Spleen (tissue), 11 donors: ENCODE results near the gene LRRC26. TPM values are rescaled to one million over a fixed set of nuclear protein-coding genes. Genes with fewer than 3 reads are reported as not detected.

ENCODE experiments used
- DNase-seq: peaks from one replicate; pipeline ENCODE4 v3.0.0-alpha.2; 2020
- H3K27ac ChIP-seq, 8 donors: fragments of 200-600 bp; sonication (generic) in 7 of 8; 1 replicate in 4 of 8; 2 replicates in 4 of 8; pipeline versions ENCODE4 v1.5.0 to v1.8.0; 2016 to 2021; ENCODE audit warnings: inconsistent platforms in 4 of 8, mild to moderate bottlenecking in 4 of 8, moderate library complexity in 1 of 8
- H3K27me3 ChIP-seq, 7 donors: fragments of 200-600 bp; sonication (generic) in 6 of 7; replicated peaks in 1 of 7; 1 replicate in 4 of 7; 2 replicates in 3 of 7; pipeline versions ENCODE4 v1.5.0 to v1.8.0; 2016 to 2021; ENCODE audit warnings: inconsistent platforms in 3 of 7, mild to moderate bottlenecking in 1 of 7
- H3K36me3 ChIP-seq, 6 donors: fragments of 200-600 bp; sonication (generic) in 5 of 6; 1 replicate in 4 of 6; 2 replicates in 2 of 6; pipeline versions ENCODE4 v1.5.0 to v1.8.0; 2016 to 2021; ENCODE audit warnings: inconsistent platforms in 2 of 6
- H3K4me1 ChIP-seq, 6 donors: fragments of 200-600 bp; sonication (generic) in 5 of 6; 1 replicate in 3 of 6; 2 replicates in 3 of 6; pipeline versions ENCODE4 v1.5.0 to v1.8.0; 2016 to 2021; ENCODE audit warnings: inconsistent platforms in 3 of 6
- H3K4me3 ChIP-seq, 8 donors: fragments of 200-600 bp; sonication (generic) in 7 of 8; 1 replicate in 4 of 8; 2 replicates in 4 of 8; pipeline versions ENCODE4 v1.5.0 to v1.8.0; 2016 to 2021; ENCODE audit warnings: inconsistent platforms in 4 of 8, mild to moderate bottlenecking in 4 of 8, moderate library complexity in 2 of 8
- H3K9me3 ChIP-seq, 8 donors: fragments of 200-600 bp; sonication (generic) in 7 of 8; 1 replicate in 4 of 8; 2 replicates in 4 of 8; pipeline versions ENCODE4 v1.5.0 to v1.8.0; 2016 to 2021; ENCODE audit warnings: inconsistent platforms in 4 of 8
- POLR2A ChIP-seq, 3 donors: fragments of 450-650 bp; IDR thresholded peaks; one replicate each; pipeline ENCODE4 v1.5.1; 2017; ENCODE audit warnings: antibody characterized with exemption in 3 of 3, mild to moderate bottlenecking in 1 of 3
- POLR2AphosphoS5 ChIP-seq, 3 donors: sonication (generic); formaldehyde crosslinking; IDR thresholded peaks; one replicate each; pipeline ENCODE4 v1.5.1; 2017; ENCODE audit warnings: antibody characterized with exemption in 3 of 3
- WGBS, 5 donors: extraction: QIAGEN DNeasy Blood & Tissue Kit in 3 of 5; methylation state at CpG; one replicate each; pipeline versions ENCODE4 v1.1.5 to v1.1.7; 2013 to 2018; 5-methylcytosine and 5-hydroxymethylcytosine counted together
- intact Hi-C: fragments of 100-400 bp; cut with DNase I; formaldehyde crosslinking; loops from one replicate; pipeline ENCODE4 v1.15.0; 2023; ENCODE audit warnings: low total_unique reads
- polyA plus RNA-seq, 3 donors: library from polyadenylated mRNA; stranded (reverse); fragments of 200-250 nt; gene quantifications; one replicate each; pipeline ENCODE4 v1.2.1, GENCODE V29; 2013
- total RNA-seq, 7 donors: library from RNA; depleted of rRNA in 3 of 7; stranded (reverse); fragments of >200 nt in 3 of 7; fragmentation: NEBNext Ultra II Directional in 4 of 7; extraction: Animal tissue kit (Norgen Biotek cat#: 25700) in 4 of 7; gene quantifications; one replicate each; pipeline versions ENCODE4 v1.1.0 to v1.2.1, GENCODE V29; 2016 to 2021
- TF ChIP-seq, protein P1 (sequence below), 11 experiments: fragments of 200-600 bp in 7 of 11; fragments of 450-650 bp in 4 of 11; sonication (generic) in 4 of 11; IDR thresholded peaks in 8 of 11; conservative IDR thresholded peaks in 3 of 11; 1 replicate in 7 of 11; 2 replicates in 4 of 11; pipeline versions ENCODE4 v1.4.0 to v1.8.0; 2016 to 2021; ENCODE audit warnings: antibody characterized with exemption in 11 of 11, inconsistent platforms in 4 of 11, mild to moderate bottlenecking in 1 of 11
- donor health status: healthy with polysubstance abuse.
- donor health status: DM: no; HTN: no; CAD: no; lungs with moderate emphysema.
- donor health status: DM: no; HTN: no; CAD: no.
- donor health status: Bipolar disorder and iron deficiency.
- donor health status: healthy.
- donor health status: DM: no; HTN: no; CAD: no.
- donor health status: DM: yes; HTN: yes; CAD: no.

LRRC26 gene
- total and polyA plus RNA-seq, 10 donors = 0.06 to 0.60 (median 0.28) TPM; not detected in 7

DNA sequence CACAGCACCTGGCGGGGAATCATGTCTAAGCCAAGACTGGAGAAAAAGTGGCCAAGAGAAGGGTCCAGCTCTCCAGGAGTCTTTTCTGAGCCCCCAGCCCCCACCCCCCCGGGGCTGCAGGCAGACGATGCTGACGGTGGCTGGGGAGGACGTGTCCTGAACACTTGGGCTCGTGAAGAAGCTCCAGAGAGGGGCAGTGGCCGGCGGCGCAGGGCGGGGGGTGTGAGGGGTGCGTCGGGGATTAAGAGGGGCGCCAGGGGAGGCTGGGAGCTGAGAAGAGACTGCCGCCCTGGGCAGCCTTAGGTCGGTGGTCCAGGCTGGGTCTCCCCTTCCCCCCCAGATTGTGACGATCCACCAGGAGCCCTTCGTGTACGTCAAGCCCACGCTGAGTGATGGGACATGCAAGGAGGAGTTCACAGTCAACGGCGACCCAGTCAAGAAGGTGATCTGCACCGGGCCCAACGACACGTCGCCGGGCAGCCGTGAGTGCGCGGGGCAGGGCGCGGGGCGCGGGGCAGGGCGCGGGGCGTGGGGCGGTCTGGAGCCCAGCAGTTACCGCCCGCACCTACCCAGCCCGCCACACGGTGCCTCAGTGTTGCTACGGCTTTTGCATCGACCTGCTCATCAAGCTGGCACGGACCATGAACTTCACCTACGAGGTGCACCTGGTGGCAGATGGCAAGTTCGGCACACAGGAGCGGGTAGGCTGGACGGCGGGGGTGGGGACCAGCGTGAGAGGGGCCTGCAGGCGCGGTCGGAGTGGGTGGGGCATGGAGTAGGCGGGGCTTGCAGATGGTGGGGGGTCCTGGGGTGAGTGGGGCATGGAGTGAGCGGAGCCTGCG, 8.9 kb downstream of the LRRC26 start:
- peaks cover 8 to 100% (median 100%) of the 10 kb centered on the region in 7 donors for H3K27me3 ChIP-seq
- intact Hi-C loops = no loop called here
- peaks cover 5 to 51% (median 27%) of the 10 kb centered on the region in 6 donors for H3K4me1 ChIP-seq
- H3K4me3 ChIP-seq = no peak overlapping the region
- no peak for DNase-seq
- H3K36me3 ChIP-seq = no peaks in the 10 kb centered on the region
- TF ChIP-seq POLR2A (IDR thresholded peaks at IDR 0.05) = no peak
- TF ChIP-seq, protein P1, sequence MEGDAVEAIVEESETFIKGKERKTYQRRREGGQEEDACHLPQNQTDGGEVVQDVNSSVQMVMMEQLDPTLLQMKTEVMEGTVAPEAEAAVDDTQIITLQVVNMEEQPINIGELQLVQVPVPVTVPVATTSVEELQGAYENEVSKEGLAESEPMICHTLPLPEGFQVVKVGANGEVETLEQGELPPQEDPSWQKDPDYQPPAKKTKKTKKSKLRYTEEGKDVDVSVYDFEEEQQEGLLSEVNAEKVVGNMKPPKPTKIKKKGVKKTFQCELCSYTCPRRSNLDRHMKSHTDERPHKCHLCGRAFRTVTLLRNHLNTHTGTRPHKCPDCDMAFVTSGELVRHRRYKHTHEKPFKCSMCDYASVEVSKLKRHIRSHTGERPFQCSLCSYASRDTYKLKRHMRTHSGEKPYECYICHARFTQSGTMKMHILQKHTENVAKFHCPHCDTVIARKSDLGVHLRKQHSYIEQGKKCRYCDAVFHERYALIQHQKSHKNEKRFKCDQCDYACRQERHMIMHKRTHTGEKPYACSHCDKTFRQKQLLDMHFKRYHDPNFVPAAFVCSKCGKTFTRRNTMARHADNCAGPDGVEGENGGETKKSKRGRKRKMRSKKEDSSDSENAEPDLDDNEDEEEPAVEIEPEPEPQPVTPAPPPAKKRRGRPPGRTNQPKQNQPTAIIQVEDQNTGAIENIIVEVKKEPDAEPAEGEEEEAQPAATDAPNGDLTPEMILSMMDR (IDR thresholded peaks at IDR 0.05 in 8 of 11, conservative IDR thresholded peaks at IDR 0.05 in 3 of 11) = no peak
- no peak for TF ChIP-seq POLR2AphosphoS5 (IDR thresholded peaks at IDR 0.05)
- no peaks in the 10 kb centered on the region for H3K9me3 ChIP-seq
- no peak overlapping the region for H3K27ac ChIP-seq
- WGBS, 5 donors = 30 to 43% (median 34%) methylated on average over 22 to 56 of the region's 56 CpGs

DNA sequence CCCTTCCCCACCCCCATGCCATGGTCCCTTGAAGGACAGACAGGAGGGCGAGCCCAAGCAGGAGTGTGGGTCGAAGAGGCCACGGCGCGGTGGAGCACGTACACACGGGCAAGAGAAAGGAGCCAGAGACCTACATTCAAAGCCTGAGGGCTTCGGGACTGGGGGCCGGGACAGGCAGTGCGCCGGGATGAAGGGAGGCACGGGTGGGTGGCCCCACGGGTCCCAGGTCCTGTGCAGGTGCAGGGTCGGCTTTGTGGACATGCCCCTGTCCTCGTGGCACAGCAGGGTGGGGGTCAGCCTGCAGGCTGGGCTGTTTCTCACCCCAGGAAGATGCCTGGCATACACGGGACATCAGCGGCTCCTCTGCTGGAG, 9.8 kb downstream of the LRRC26 start:
- no peaks in the 10 kb centered on the region for H3K36me3 ChIP-seq
- no peak for DNase-seq
- peaks cover 5 to 51% (median 27%) of the 10 kb centered on the region in 6 donors for H3K4me1 ChIP-seq
- H3K27me3 ChIP-seq = peaks cover 8 to 100% (median 96%) of the 10 kb centered on the region in 7 donors
- intact Hi-C loops = no loop called here
- no peaks in the 10 kb centered on the region for H3K9me3 ChIP-seq
- H3K27ac ChIP-seq = no peak overlapping the region
- 69 to 75% (median 71%) methylated on average over 16 to 17 of the region's 17 CpGs for WGBS, 5 donors
- TF ChIP-seq POLR2AphosphoS5 (IDR thresholded peaks at IDR 0.05) (no peak), POLR2A (IDR thresholded peaks at IDR 0.05) (no peak)
- TF ChIP-seq, protein P1 (IDR thresholded peaks at IDR 0.05 in 8 of 11, conservative IDR thresholded peaks at IDR 0.05 in 3 of 11) = no peak
- no peak overlapping the region for H3K4me3 ChIP-seq

DNA sequence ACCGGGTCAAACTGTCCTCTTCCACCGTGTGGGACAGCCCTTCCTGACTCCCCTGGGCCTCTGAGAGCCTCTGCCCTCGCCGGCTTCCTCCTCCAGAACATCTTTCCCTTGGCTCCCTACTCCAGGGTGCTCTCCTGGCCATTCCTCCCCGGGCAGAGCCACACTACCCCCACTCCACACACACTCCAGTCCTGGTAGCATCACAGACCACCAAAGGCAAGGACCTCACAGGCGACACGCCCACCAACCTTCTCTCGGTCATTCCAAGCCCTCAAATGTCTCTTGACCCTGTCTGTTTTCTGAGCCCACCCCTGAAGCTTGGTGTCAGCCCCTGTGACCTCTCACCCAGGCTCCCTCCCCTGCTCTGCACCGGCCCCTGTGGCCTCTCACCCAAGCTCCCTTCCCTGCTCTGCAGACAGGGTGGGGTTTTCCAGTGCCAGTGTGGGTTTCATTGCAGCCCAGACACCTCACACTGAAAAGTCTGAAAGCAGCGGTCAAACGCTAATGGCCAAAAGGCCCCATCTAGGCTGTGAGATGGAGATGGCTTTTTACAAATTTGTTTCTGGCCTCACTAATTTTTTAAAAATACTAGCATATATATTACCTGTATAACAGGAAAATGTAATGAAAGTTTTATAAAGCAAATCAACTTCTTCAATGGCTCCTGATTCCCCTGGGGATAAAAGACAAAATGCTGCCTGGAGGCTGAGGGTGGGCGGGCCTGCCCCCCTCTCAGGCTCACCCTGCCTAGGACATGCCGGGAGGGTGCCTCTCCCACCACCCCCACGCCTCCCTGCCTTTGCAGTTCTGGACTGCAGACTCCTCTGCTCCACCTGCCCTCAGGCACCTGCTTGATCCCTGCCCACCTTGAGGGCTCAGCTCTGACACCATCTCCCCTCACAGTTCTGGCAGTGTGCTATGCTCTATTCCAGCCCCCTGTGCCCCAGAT, 10.5 kb downstream of the LRRC26 start:
- 29 to 48% (median 37%) methylated on average over 14 of the region's 14 CpGs for WGBS, 5 donors
- no peak for TF ChIP-seq POLR2A (IDR thresholded peaks at IDR 0.05)
- no peaks in the 10 kb centered on the region for H3K9me3 ChIP-seq
- DNase-seq = no peak
- H3K4me3 ChIP-seq = no peak overlapping the region
- H3K27me3 ChIP-seq = peaks cover 5 to 100% (median 89%) of the 10 kb centered on the region in 7 donors
- intact Hi-C loops = no loop called here
- H3K27ac ChIP-seq = no peak overlapping the region
- peaks cover 5 to 51% (median 27%) of the 10 kb centered on the region in 6 donors for H3K4me1 ChIP-seq
- H3K36me3 ChIP-seq = no peaks in the 10 kb centered on the region

DNA sequence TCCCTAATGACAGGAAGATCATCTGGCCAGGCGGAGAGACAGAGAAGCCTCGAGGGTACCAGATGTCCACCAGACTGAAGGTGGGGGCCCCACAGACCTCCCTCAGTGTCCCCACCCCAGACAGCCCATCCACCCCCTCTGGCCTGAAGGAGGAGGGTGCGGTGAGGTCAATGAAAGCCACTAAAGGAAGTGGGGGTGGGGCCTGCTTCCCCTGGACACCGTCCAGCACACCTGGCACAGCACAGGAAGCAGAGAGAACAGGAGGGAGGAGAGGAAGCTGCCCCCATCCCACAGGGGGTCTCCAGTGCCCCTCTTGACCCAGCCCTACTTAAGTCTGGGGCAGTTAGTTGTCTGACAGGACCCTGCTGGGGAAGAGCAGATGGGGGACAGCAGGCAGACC, 11.2 kb downstream of the LRRC26 start:
- H3K27me3 ChIP-seq = peaks cover 5 to 93% (median 82%) of the 10 kb centered on the region in 7 donors
- intact Hi-C loops = no loop called here
- WGBS, 5 donors = 16 to 31% (median 18%) methylated on average over 4 of the region's 4 CpGs

More for the DNA sequence above, 11.2 kb downstream of the LRRC26 start:
- TF ChIP-seq, protein P1 (IDR thresholded peaks at IDR 0.05 in 8 of 11, conservative IDR thresholded peaks at IDR 0.05 in 3 of 11) = no peak
- TF ChIP-seq POLR2A (IDR thresholded peaks at IDR 0.05) (no peak), POLR2AphosphoS5 (IDR thresholded peaks at IDR 0.05) (no peak)
- H3K36me3 ChIP-seq = no peaks in the 10 kb centered on the region
- no peak for DNase-seq
- peaks cover 5 to 51% (median 27%) of the 10 kb centered on the region in 6 donors for H3K4me1 ChIP-seq
- H3K4me3 ChIP-seq = no peak overlapping the region
- no peak overlapping the region for H3K27ac ChIP-seq
- H3K9me3 ChIP-seq = no peaks in the 10 kb centered on the region
